Kidney epithelial cell (primary cell): Measurements from ENCODE around the gene NXN. TPM values are rescaled to one million over a fixed set of nuclear protein-coding genes. Genes with fewer than 3 reads are reported as not detected.
"Not testable (repeated sequence)": the region's sequence is repeated elsewhere in the genome, so short reads cannot be mapped to it uniquely, and the experiment has no call there.

Experiments used
- DNase-seq: peaks from one replicate; pipeline ENCODE4 v3.0.0-alpha.2; 2010; ENCODE audit warnings: low read depth
- H3K27me3 ChIP-seq: 2 replicates; pipeline ENCODE4 v1.6.0; 2011; ENCODE audit warnings: low read length; ENCODE audit not compliant: control insufficient read depth, insufficient read depth
- H3K36me3 ChIP-seq: 2 replicates; pipeline ENCODE4 v1.5.1; 2011; ENCODE audit warnings: low read length; ENCODE audit not compliant: control insufficient read depth, insufficient read depth
- H3K4me3 ChIP-seq: 2 replicates; pipeline ENCODE4 v1.5.1; 2011; ENCODE audit warnings: low read depth, mild to moderate bottlenecking, control low read depth, low read length
- total RNA-seq: library from RNA; depleted of rRNA; stranded (reverse); fragments of >200 nt; gene quantifications from 2 replicates; pipeline ENCODE4 v1.2.3, GENCODE V29; 2015
- TF ChIP-seq, protein P1 (sequence below): IDR thresholded peaks from 2 replicates; pipeline ENCODE4 v1.5.1; 2011; ENCODE audit warnings: mild to moderate bottlenecking, moderate library complexity, low read length, control low read depth, inconsistent platforms; ENCODE audit not compliant: insufficient read depth, poor library complexity, severe bottlenecking

The NXN gene
- total RNA-seq, 1 donor from 2014 or later, result 34.3 TPM

DNA sequence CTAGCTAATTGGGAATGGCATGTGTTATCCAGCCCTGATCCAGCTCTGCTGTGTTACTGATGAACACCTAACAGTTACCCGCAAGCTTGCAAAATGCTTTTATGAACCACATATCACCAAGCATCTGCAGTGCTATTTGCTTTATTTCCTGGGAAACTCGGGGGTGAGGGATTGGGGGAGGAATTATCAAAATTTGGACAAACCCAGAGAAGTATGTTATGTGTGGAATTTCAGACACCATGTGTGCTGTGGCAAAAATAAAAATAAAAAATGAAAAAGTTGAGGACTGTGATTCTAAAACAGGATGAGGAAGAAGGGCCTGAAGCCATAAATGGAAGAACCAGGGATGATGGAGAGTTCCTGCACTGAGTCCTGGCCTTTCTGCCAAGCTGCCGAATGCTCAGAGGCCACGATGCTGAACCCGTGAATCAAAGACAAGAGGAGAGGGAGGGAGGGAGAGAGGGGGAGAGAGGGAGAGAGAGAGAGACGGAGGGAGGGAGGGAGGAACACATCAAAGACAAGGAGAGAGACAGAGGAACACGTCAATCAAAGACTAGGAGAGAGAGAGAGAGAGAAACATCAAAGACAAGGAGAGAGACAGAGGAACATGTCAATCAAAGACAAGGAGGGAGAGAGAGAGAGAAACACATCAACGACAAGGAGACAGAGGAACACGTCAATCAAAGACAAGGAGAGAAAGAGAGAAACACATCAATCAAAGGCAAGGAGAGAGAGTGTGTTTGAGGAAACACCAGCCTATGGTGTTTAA lies 107.6 kb downstream of the NXN start:
- TF ChIP-seq, protein P1, sequence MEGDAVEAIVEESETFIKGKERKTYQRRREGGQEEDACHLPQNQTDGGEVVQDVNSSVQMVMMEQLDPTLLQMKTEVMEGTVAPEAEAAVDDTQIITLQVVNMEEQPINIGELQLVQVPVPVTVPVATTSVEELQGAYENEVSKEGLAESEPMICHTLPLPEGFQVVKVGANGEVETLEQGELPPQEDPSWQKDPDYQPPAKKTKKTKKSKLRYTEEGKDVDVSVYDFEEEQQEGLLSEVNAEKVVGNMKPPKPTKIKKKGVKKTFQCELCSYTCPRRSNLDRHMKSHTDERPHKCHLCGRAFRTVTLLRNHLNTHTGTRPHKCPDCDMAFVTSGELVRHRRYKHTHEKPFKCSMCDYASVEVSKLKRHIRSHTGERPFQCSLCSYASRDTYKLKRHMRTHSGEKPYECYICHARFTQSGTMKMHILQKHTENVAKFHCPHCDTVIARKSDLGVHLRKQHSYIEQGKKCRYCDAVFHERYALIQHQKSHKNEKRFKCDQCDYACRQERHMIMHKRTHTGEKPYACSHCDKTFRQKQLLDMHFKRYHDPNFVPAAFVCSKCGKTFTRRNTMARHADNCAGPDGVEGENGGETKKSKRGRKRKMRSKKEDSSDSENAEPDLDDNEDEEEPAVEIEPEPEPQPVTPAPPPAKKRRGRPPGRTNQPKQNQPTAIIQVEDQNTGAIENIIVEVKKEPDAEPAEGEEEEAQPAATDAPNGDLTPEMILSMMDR, result no peak
- Histone ChIP-seq H3K4me3 (no peak overlapping the region), H3K27me3 (no peaks in the 10 kb centered on the region), H3K36me3 (no peaks in the 10 kb centered on the region)
- no peak for DNase-seq

DNA sequence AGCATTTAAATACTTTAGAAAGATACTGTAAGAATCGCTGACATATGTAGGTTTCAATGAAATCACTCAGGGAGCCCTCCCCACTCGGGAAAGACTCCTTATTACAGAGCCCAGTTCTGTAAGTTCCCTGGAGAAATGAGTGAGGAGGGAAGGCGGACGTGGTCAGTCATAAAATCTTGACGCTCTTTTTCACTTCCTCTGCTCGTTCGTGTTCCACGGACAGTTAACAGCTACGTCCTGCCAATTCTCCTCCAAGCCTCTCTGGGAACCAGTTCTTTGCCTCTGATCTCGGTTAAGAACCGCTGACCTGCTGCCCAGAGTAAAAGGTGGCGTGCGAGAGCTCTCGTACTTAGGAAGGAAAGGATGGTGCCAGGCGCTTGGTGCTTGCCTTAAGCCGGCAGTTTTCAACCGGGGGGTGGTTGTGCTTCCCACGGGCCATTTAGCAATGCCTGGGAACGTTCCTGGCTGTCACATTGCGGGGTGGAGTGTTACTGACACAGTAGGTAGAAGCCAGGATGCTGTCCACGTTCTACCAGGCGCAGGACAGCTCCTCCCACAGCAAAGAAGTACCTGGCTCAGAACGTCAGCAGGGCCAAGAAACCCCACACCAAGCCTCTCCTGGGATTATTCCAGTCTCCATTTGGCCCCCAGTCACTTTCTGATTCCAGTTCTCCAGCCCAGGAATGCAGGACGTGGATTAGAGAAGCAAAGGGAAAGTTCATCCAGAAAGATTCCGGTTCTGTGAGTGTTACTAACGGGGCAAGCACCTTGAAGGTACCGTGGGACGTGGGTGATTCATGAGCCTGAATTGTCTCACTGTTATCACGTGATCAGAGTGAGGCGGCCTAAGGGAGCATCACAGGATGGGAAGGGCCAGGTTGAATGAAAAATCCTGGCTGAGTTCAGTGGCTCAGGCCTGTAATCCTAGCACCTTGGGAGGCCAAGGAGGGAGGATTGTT lies 109.7 kb downstream of the NXN start:
- TF ChIP-seq, protein P1, result no peak
- no peak overlapping the region for H3K4me3 ChIP-seq
- no peaks in the 10 kb centered on the region for H3K27me3 ChIP-seq
- no peaks in the 10 kb centered on the region for H3K36me3 ChIP-seq
- peak; percentile 81 for DNase-seq

DNA sequence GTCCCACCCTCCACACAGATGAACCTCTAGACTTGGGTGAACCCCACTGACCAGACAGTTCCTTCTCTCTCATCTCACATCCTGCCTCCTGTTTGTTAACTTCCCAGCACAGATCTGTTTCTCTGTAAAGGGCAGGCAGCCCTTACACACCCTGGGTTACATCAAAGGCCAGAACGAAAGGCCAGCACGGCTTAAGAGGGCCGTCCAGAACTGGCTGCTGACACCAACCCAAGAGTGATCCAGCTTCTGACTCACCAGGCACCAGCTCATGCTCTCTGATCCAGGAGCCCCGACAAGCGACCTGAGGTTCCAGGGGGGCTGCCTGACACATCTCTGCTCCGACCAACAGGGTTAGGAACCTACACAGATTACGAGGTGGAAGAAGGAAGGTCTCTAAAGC lies 110.5 kb downstream of the NXN start:
- H3K36me3 ChIP-seq, result no peaks in the 10 kb centered on the region
- DNase-seq, result no peak
- H3K27me3 ChIP-seq, result no peaks in the 10 kb centered on the region
- TF ChIP-seq, protein P1, result no peak
- H3K4me3 ChIP-seq, result no peak overlapping the region

DNA sequence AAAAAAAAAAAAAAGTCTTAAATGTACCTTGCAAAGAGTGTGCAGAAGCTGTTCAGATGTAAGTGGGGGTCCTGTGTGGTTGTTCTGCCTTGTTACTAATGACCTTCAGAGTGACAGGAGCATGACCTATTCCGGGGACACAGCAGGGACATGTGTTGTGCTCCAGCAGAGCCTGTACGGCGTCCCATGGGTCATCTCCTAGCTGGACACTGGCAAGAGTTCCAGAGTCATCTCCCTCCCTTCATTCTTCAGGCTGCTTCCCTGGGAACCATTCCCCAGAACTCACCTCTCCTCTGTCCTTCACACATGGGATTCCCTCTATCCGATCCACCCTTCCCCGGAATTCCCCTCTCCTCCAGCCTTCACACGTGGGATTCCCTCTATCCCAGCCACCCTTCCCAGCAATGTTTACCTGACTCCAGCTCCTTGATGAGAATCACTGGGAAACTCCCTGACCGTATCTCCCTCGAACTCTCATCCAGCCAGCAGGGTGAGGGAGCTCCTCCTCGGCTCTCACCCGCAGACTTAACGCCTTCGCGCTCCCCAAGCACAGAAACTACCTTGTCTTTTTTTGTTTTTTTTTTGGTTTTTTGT lies 111.6 kb downstream of the NXN start:
- no peak for DNase-seq
- TF ChIP-seq, protein P1, result no peak
- H3K4me3 ChIP-seq, result no peak overlapping the region
- H3K27me3 ChIP-seq, result no peaks in the 10 kb centered on the region
- no peaks in the 10 kb centered on the region for H3K36me3 ChIP-seq

DNA sequence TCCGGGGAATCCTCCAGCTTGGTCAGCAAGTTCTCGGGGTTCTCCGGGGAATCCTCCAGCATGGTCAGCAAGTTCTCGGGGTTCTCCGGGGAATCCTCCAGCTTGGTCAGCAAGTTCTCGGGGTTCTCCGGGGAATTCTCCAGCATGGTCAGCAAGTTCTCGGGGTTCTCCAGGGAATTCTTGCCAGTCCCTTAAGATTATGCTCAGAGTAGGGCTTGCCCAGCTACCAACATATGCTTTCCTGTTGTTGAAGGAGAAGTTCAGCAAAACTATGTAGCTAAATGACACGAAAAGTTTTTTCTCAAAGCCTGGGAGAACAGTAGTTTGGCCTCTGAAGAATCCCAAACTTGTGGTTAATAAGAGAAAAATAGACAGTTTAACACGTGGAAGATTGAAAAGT lies 112.3 kb downstream of the NXN start:
- not testable (repeated sequence) for DNase-seq, H3K4me3 ChIP-seq, H3K36me3 ChIP-seq

DNA sequence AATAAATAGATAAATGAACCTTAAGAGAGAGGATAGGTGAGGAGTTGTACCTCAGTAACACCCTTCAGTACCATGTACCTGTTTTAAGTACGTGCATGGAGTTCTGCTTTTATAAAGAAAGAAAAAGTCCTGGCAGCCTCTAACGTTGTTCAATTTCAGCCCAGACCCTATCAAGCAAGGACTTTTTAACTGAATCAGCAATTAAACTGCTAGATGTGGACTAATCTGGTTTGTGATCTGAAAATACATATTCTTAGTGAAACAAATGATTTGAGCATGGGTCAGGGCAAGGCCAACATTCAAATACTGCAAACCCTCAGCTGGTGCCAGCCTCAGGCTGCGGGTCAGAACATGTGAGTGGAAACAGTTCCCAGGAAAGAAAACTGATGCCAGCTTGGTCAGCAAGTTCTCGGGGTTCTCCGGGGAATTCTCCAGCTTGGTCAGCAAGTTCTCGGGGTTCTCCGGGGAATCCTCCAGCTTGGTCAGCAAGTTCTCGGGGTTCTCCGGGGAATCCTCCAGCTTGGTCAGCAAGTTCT lies 112.9 kb downstream of the NXN start:
- no peak for DNase-seq
- no peaks in the 10 kb centered on the region for H3K36me3 ChIP-seq
- no peaks in the 10 kb centered on the region for H3K27me3 ChIP-seq
- no peak overlapping the region for H3K4me3 ChIP-seq
- TF ChIP-seq, protein P1, result no peak

More for the DNA sequence above, 112.3 kb downstream of the NXN start:
- H3K27me3 ChIP-seq, result not testable (repeated sequence)
